ENCODE data around the gene DUS1L. TPM values are rescaled to one million over a fixed set of nuclear protein-coding genes. Genes with fewer than 3 reads are reported as not detected.

Gene DUS1L
- polyA plus RNA-seq, 1 experiment = 21.4 TPM

- H3K9me3 ChIP-seq (ENCODE audit: control insufficient read depth, insufficient read depth, low read length) = no peaks in the 10 kb centered on the region; the same call in 1 of the 2 replicates
- no peaks in the 10 kb centered on the region for H3K27me3 ChIP-seq (ENCODE audit: control insufficient read depth, insufficient read depth, low read length)
- no peak for DNase-seq (ENCODE audit: low read depth, low spot score)
- no peak overlapping the region for H3K4me3 ChIP-seq (ENCODE audit: low read depth, low read length)
- no peak for TF ChIP-seq CTCF (IDR thresholded peaks at IDR 0.05; ENCODE audit: low read depth, low read length)
- POLR2A ChIA-PET = no interaction called here
- no peak overlapping the region for H3K27ac ChIP-seq (ENCODE audit: low read depth, low read length)
- CTCF ChIA-PET = no interaction called here
These were observed 52.3 kb downstream of the DUS1L start for GRCh38 chr17:82013341-82013740.

- Histone ChIP-seq H3K9me3 (ENCODE audit: control insufficient read depth, insufficient read depth, low read length) (no peaks in the 10 kb centered on the region; the same call in 1 of the 2 replicates), H3K27ac (ENCODE audit: low read depth, low read length) (no peak overlapping the region), H3K27me3 (ENCODE audit: control insufficient read depth, insufficient read depth, low read length) (no peaks in the 10 kb centered on the region), H3K4me3 (ENCODE audit: low read depth, low read length) (no peak overlapping the region)
- ChIA-PET CTCF (no interaction called here), POLR2A (no interaction called here)
- no peak for TF ChIP-seq CTCF (IDR thresholded peaks at IDR 0.05; ENCODE audit: low read depth, low read length)
- no peak for DNase-seq (ENCODE audit: low read depth, low spot score)
These were observed 52.8 kb downstream of the DUS1L start for GRCh38 chr17:82012640-82013295.

- no peaks in the 10 kb centered on the region; the same call in 1 of the 2 replicates for H3K9me3 ChIP-seq (ENCODE audit: control insufficient read depth, insufficient read depth, low read length)
- CTCF ChIA-PET = no interaction called here
- no peak for DNase-seq (ENCODE audit: low read depth, low spot score)
- POLR2A ChIA-PET = no interaction called here
- no peak for TF ChIP-seq CTCF (IDR thresholded peaks at IDR 0.05; ENCODE audit: low read depth, low read length)
- no peak overlapping the region for H3K4me3 ChIP-seq (ENCODE audit: low read depth, low read length)
- no peaks in the 10 kb centered on the region for H3K27me3 ChIP-seq (ENCODE audit: control insufficient read depth, insufficient read depth, low read length)
- H3K27ac ChIP-seq (ENCODE audit: low read depth, low read length) = no peak overlapping the region
These were observed 53.4 kb downstream of the DUS1L start for GRCh38 chr17:82012261-82012639.

GRCh38 chr17:82011617-82012187 lies 53.9 kb downstream of the DUS1L start:
- Histone ChIP-seq H3K27me3 (ENCODE audit: control insufficient read depth, insufficient read depth, low read length) (no peaks in the 10 kb centered on the region), H3K27ac (ENCODE audit: low read depth, low read length) (no peak overlapping the region), H3K4me3 (ENCODE audit: low read depth, low read length) (no peak overlapping the region), H3K9me3 (ENCODE audit: control insufficient read depth, insufficient read depth, low read length) (no peaks in the 10 kb centered on the region; the same call in 1 of the 2 replicates)
- POLR2A ChIA-PET = no interaction called here
- CTCF ChIA-PET = no interaction called here
- TF ChIP-seq CTCF (IDR thresholded peaks at IDR 0.05; ENCODE audit: low read depth, low read length) = no peak
- no peak for DNase-seq (ENCODE audit: low read depth, low spot score)
